Stimulated activated CD4-positive, alpha-beta T cell treated with anti-CD3 and anti-CD28 coated beads, Interleukin-15, amount 100 ng/mL, for 48 hours (primary cell): ENCODE results near the gene IL11.

Source experiments
- DNase-seq, 2 donors: peaks; one replicate each; pipeline ENCODE4 v3.0.0-alpha.2; 2020; ENCODE audit warnings: low read depth in 2 of 2

IL11 gene

DNA sequence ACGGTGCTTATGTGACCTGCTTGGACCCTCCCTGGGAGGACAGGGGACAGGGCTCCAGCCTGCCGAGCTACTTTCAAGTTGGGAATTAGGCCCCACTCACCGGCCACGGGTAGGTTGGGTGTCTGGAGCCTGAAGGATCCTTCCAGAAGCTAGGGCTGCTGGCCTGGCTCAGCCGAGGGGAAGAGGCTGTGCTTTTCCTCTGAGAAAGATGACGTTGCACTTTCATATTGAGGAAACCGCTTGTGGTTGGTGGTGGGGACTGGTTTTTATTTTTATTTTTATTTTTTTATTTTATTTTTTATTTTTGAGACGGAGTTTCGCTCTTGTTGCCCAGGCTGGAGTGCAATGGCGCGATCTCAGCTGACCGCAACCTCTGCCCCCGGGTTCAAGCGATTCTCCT lies 45.1 kb downstream of the IL11 start, which contains the start of gene TMEM150B:
TSS of gene TMEM150B (minus strand) at position 170 of the 400 bp plus-strand sequence. CDS start 4,305 bp downstream, outside the sequence.
- DNase-seq = no peak

DNA sequence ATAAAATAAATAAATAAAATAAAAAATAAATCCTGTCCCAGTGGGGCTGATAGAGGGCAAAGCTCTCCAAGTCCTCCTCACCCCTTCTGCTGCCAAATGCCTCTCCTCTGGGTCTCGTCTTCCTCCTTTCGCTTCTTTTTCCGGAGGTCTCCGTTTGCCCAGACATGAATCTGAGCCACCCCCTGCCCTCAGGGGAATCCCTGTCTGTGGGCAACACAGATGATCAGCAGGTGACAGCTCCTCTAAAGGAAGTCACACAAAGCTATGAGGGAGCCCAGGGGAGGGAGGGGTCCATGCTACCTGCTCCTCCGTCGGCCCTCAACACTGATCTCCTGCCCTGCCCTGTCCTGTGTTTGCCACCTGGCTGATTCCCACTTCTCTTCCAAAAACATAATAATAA lies 45.6 kb downstream of the IL11 start:
- DNase-seq = no peak

DNA sequence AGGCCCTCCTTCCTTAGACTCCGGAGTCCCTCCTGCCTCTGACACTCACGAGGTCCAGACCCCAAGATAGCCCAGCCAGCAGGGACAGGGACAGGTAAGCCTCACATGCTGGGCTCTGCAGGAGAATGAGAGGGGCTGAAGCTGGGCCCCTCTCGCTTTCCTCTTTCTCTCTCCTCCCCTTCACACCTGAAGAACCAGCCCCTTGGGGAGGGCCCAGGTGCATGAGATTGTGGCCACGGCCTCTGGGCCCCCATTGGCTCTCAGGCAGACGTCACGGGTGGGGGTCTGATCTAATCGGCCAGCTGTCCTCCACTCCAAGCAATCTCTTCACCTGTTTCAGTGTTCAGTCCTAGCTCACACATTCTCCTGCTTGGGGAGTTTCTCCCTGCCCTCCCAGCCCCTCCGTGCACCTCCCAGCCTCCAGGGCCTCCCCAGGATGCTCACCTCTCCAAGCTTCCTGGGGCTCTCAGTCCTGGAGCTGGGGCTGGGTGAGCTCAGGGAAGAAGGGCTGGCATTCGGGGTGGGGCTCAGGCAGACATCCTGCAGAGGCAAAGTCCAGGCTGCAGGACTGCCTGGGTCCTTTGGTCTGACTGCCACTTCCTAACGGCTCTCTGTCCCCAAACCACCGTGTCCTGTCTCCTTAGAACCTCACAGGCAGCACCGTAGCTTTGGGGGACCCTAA lies 47.9 kb downstream of the IL11 start:
- DNase-seq = no peak

DNA sequence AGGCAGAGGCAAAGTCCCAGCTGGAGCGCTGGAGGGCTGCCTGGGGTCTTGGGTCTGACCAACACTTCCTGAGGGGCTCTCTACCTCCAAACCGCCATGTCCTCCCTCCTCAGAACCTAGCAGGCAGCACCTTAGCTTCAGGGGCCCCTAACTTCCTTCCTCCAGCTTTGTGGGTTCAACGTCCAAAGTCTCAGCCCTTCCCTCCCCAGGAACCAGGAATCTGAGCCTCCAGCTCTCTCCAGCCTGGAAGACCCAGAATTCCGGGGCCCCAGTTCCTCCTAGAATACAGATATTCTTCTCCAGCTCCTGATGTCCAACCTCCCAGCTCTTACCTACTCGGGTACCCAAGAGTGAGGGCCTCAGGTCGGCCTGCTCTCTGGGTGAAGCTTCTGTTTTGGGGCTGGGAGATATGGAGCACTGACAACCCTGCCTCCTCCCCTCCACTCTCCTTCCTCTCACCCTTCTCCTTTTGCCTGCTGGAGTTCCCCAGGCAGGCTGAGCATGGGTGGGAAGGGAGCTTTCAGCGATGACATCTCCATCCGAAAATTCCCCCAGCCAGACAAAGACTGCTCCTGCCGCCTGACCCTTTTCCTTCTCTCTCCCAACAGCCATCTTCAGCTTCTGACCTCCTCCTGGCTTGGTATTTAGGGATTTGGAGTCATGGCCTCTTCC lies 48.7 kb downstream of the IL11 start:
- no peak for DNase-seq

DNA sequence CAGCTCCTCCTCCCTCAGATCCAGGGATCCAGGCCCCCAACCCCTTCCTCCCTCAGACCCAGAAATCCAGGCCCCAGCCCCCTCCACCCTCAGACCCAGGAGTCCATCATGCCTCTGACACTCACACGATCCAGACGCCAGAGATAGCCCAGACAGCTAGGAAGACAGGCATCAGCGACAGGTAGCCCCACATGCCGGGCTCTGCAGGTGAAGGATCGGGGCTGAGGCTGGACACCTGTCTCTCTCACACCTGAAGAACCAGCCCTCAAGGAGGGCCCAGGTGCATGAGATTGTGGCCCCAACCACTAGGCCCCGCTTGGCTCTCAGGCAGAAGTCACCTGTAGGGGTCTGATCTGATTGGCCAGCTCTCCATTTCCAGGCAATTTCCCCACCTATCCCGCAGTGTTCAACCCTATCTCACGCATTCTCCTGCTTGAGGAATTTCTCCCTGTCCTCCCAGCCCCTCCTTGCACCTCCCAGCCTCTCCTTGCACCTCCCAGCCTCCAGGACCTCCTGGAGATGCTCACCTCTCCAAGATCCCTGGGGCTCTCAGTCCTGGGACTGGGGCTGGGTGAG lies 49.3 kb downstream of the IL11 start:
- DNase-seq = no peak

DNA sequence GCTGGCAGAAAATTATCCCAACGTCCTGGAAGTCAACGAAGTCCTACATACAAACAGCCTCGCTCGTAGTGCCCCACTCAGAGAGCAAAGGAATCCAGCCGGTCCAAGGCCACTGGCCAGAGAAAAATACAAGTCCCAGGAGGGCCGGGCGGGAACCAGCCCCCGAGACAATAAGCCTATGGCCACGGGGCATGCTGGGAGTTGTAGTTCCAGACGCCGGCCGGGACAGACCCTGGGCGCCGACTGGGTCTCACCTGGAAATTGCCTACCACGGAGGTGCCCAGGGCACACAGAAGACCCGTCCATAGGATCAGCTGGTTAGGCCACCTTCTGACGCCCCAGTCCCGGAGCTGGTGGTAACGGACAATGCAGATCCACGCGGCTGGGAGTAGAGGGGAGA lies 50.5 kb downstream of the IL11 start:
- DNase-seq = no peak

DNA sequence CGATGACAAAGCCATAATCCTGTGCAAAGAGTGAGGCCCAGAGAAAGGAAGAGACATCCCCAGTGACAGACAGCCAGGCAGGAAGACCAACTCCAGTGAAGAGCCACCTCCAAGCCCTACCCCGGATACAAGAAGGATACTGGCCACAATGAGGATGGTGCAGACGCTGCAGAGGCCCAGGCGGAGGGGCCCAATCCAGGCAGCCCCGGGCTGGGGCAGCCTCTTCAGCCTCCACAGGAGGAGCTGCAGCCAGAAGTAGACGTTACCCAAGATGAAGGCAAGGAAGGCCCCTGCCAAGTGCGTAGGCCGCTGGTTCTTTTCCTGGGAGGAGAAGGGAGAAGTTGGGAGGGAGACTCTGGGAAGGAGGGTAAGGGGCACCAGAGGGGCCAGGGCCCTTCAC lies 53.6 kb downstream of the IL11 start:
- DNase-seq = no peak

DNA sequence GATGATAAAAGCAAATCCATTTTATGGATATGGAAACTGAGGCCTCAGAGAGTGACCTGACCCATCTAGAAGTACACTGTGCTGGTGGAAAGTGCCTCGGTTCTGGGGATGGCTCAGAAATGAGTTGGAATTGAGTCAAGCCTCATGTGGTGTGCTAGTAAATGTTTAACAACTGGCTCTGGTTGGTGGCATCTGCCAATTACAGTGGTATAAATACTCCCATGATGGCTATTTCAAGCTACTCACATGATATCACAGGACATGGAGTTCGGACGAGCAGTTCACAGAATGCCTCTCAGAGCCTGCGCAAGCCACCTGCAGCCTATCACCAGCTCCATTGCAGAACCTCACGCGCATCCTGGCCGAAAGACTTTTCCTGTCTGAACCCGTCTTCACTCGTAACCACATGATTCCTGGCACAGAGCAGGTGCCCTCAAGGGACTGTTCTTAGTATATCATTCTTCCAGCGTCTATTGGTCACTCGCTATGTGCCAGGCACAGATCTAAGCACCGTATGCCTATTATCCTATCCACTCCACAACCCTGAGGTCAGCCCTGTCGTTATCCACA lies 54.2 kb downstream of the IL11 start:
- DNase-seq = no peak

DNA sequence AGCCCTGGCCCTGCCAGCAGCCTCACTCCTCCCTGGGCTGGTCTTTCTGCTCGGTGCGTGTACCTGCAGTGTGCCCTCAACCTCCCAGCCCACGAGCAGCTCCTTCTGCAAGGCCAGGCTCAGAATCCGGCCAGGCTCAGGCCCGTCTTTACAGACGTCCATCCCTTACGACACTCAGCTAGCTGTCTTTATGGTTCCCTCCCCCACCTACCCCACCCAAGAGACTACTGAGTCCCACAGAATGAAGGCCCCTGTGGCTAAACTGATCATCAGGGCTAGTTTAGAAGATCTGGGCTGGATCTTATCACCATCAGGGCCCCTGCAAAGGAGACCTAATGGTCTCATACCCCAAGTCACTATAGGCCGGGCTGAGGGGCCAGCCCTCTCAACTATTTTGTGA lies 55.9 kb downstream of the IL11 start:
- no peak for DNase-seq
